ENCODE data around the gene OR14A2. TPM values are rescaled to one million over a fixed set of nuclear protein-coding genes. Genes with fewer than 3 reads are reported as not detected.

The OR14A2 gene
- total RNA-seq, 1 donor from 2014 or later = 4.6 TPM

Other genes starting within 250 kb of the OR14A2 start
- gene OR2C3, start 211.7 kb downstream of the OR14A2 start, total RNA-seq (ENCODE audit: insufficient read depth, low replicate concordance) = 0.72 TPM
- gene GCSAML, start 199.0 kb downstream of the OR14A2 start, total RNA-seq (ENCODE audit: insufficient read depth, low replicate concordance) = 0.48 TPM
- not detected for gene OR2G2, start 159.8 kb downstream of the OR14A2 start, total RNA-seq (ENCODE audit: insufficient read depth, low replicate concordance)
- not detected for gene OR2G3, start 142.6 kb downstream of the OR14A2 start, total RNA-seq (ENCODE audit: insufficient read depth, low replicate concordance)
- gene OR13G1, start 68.4 kb downstream of the OR14A2 start, total RNA-seq (ENCODE audit: insufficient read depth, low replicate concordance) = 2.2 TPM
- 0.72 TPM for gene OR6F1, start 31.5 kb downstream of the OR14A2 start, total RNA-seq (ENCODE audit: insufficient read depth, low replicate concordance)
- not detected for gene OR14K1, start 9.5 kb downstream of the OR14A2 start, total RNA-seq (ENCODE audit: insufficient read depth, low replicate concordance)
- gene OR1C1, start 12.4 kb upstream of the OR14A2 start, total RNA-seq (ENCODE audit: insufficient read depth, low replicate concordance) = 9.9 TPM
- gene OR14A16, start 76.0 kb upstream of the OR14A2 start, total RNA-seq (ENCODE audit: insufficient read depth, low replicate concordance) = 2.6 TPM
- 0.96 TPM for gene OR11L1, start 93.8 kb upstream of the OR14A2 start, total RNA-seq (ENCODE audit: insufficient read depth, low replicate concordance)
- gene TRIM58, start 109.0 kb upstream of the OR14A2 start, total RNA-seq (ENCODE audit: insufficient read depth, low replicate concordance) = 7.7 TPM
- 5.5 TPM for gene OR2W3, start 147.4 kb upstream of the OR14A2 start, total RNA-seq (ENCODE audit: insufficient read depth, low replicate concordance)
- not detected for gene OR2T8, start 172.1 kb upstream of the OR14A2 start, total RNA-seq (ENCODE audit: insufficient read depth, low replicate concordance)
- 5.3 TPM for gene OR2AJ1, start 176.7 kb upstream of the OR14A2 start, total RNA-seq (ENCODE audit: insufficient read depth, low replicate concordance)
- gene OR2L8, start 200.7 kb upstream of the OR14A2 start, total RNA-seq (ENCODE audit: insufficient read depth, low replicate concordance) = not detected
- gene OR2AK2, start 217.1 kb upstream of the OR14A2 start, total RNA-seq (ENCODE audit: insufficient read depth, low replicate concordance) = not detected